Prostate gland (tissue), 2 donors: ENCODE data around the gene ULBP1. TPM values are rescaled to one million over a fixed set of nuclear protein-coding genes. Genes with fewer than 3 reads are reported as not detected.
"Not testable (repeated sequence)": the region's sequence is repeated elsewhere in the genome, so short reads cannot be mapped to it uniquely, and the experiment has no call there.

Experiments used
- DNase-seq: peaks from one replicate; pipeline ENCODE4 v3.0.0-alpha.2; 2019; ENCODE audit warnings: low spot score
- H3K27ac ChIP-seq, 2 donors: fragments of 200-600 bp; sonication (generic); 2 replicates each; pipeline ENCODE4 v1.5.1; 2017 to 2019
- H3K27me3 ChIP-seq: fragments of 200-600 bp; sonication (generic); replicated peaks from 2 replicates; pipeline ENCODE4 v1.5.1; 2019; ENCODE audit not compliant: insufficient read depth
- H3K36me3 ChIP-seq, 2 donors: fragments of 200-600 bp; sonication (generic); 1 replicate in 1 of 2; 2 replicates in 1 of 2; pipeline versions ENCODE4 v1.5.1 to v1.8.1; 2017 to 2019
- H3K4me1 ChIP-seq: fragments of 200-600 bp; sonication (generic); replicated peaks from 2 replicates; pipeline ENCODE4 v1.5.1; 2019
- H3K4me3 ChIP-seq, 2 donors: fragments of 200-600 bp; sonication (generic); 2 replicates each; pipeline ENCODE4 v1.5.1; 2017 to 2019
- H3K9me3 ChIP-seq: fragments of 200-600 bp; sonication (generic); 2 replicates; pipeline ENCODE4 v1.5.1; 2017
- CTCF ChIP-seq, 4 experiments: fragments of 200-600 bp in 2 of 4; fragments of 450-650 bp in 2 of 4; sonication (generic) in 2 of 4; IDR thresholded peaks; 1 replicate in 3 of 4; 2 replicates in 1 of 4; pipeline ENCODE4 v1.5.1; 2016 to 2019; ENCODE audit warnings: antibody characterized with exemption in 4 of 4, mild to moderate bottlenecking in 2 of 4, moderate library complexity in 2 of 4
- POLR2A ChIP-seq: fragments of 450-650 bp; IDR thresholded peaks from one replicate; pipeline ENCODE4 v1.6.1; 2016; ENCODE audit warnings: antibody characterized with exemption, mild to moderate bottlenecking
- POLR2AphosphoS5 ChIP-seq: sonication (generic); formaldehyde crosslinking; IDR thresholded peaks from one replicate; pipeline ENCODE4 v1.6.1; 2017; ENCODE audit warnings: antibody characterized with exemption
- WGBS: methylation state at CpG from one replicate; pipeline ENCODE4 v1.1.5; 2018; 5-methylcytosine and 5-hydroxymethylcytosine counted together
- intact Hi-C: fragments of 100-400 bp; cut with DNase I; formaldehyde crosslinking; loops from one replicate; pipeline ENCODE4 v1.14.2; 2022
- total RNA-seq, 2 donors: library from RNA; depleted of rRNA; stranded (reverse); fragments of >200 nt; gene quantifications; one replicate each; pipeline ENCODE4 v1.1.0, GENCODE V29; 2016

The ULBP1 gene
- total RNA-seq, 2 donors from 2014 or later: 2.8 TPM; not detected in 1

- DNase-seq: no peak
- WGBS: 29% methylated on average over 13 of the region's 13 CpGs
- intact Hi-C loops: no loop called here
- H3K36me3 ChIP-seq: no peaks in the 10 kb centered on the region
- peaks cover 27% of the 10 kb centered on the region for H3K27me3 ChIP-seq
- H3K4me3 ChIP-seq: peak overlapping the region in 1 of 2 donors; percentile 32
- TF ChIP-seq CTCF (IDR thresholded peaks at IDR 0.05): no peak
- TF ChIP-seq POLR2AphosphoS5: no peak
- TF ChIP-seq POLR2A: no peak
- peaks cover 5% of the 10 kb centered on the region for H3K4me1 ChIP-seq
- H3K27ac ChIP-seq: no peak overlapping the region
- no peaks in the 10 kb centered on the region for H3K9me3 ChIP-seq
These were observed 21.3 kb upstream of the ULBP1 start for GRCh38 chr6:149942461-149942829.

- 78% methylated on average over 5 of the region's 5 CpGs for WGBS
- intact Hi-C loops, H3K9me3 ChIP-seq, DNase-seq, H3K4me1 ChIP-seq, H3K36me3 ChIP-seq, H3K27ac ChIP-seq, H3K4me3 ChIP-seq: not testable (repeated sequence)
- H3K27me3 ChIP-seq: peaks cover 24% of the 10 kb centered on the region
These were observed 20.4 kb upstream of the ULBP1 start for GRCh38 chr6:149943321-149943720.

GRCh38 chr6:149945276-149945675, 18.5 kb upstream of the ULBP1 start:
- H3K9me3 ChIP-seq, H3K27me3 ChIP-seq, intact Hi-C loops, H3K4me3 ChIP-seq, H3K4me1 ChIP-seq, DNase-seq, H3K36me3 ChIP-seq, H3K27ac ChIP-seq: not testable (repeated sequence)
- 70% methylated on average over 3 of the region's 6 CpGs for WGBS

- H3K9me3 ChIP-seq, intact Hi-C loops, H3K27me3 ChIP-seq, H3K4me3 ChIP-seq, DNase-seq, H3K4me1 ChIP-seq, H3K27ac ChIP-seq, H3K36me3 ChIP-seq: not testable (repeated sequence)
- WGBS: 66% methylated on average over 7 of the region's 7 CpGs
These were observed 17.1 kb upstream of the ULBP1 start for GRCh38 chr6:149946631-149947030.

- H3K36me3 ChIP-seq, H3K27ac ChIP-seq, H3K27me3 ChIP-seq, H3K9me3 ChIP-seq, H3K4me3 ChIP-seq, H3K4me1 ChIP-seq, intact Hi-C loops, DNase-seq: not testable (repeated sequence)
- no CpG with 5 or more reads among the region's 1 CpG for WGBS
These were observed 16.2 kb upstream of the ULBP1 start for GRCh38 chr6:149947533-149947932.

- DNase-seq: no peak
These were observed 15.7 kb upstream of the ULBP1 start for GRCh38 chr6:149948011-149948410.

GRCh38 chr6:149948616-149949015, 15.1 kb upstream of the ULBP1 start:
- Histone ChIP-seq H3K9me3 (no peaks in the 10 kb centered on the region), H3K4me3 (no peak overlapping the region), H3K36me3 (no peaks in the 10 kb centered on the region), H3K27me3 (peaks cover 2% of the 10 kb centered on the region), H3K27ac (no peak overlapping the region), H3K4me1 (no peaks in the 10 kb centered on the region)
- TF ChIP-seq CTCF (IDR thresholded peaks at IDR 0.05): no peak
- intact Hi-C loops: no loop called here
- DNase-seq: no peak
- 86% methylated on average over 5 of the region's 5 CpGs for WGBS

More at GRCh38 chr6:149948011-149948410, 15.7 kb upstream of the ULBP1 start:
- intact Hi-C loops: no loop called here
- H3K36me3 ChIP-seq: no peaks in the 10 kb centered on the region
- TF ChIP-seq POLR2A (no peak), CTCF (IDR thresholded peaks at IDR 0.05) (no peak), POLR2AphosphoS5 (no peak)
- 57% methylated on average over 1 of the region's 1 CpG for WGBS
- no peaks in the 10 kb centered on the region for H3K27me3 ChIP-seq
- H3K4me1 ChIP-seq: no peaks in the 10 kb centered on the region
- no peak overlapping the region for H3K4me3 ChIP-seq
- no peak overlapping the region for H3K27ac ChIP-seq
- no peaks in the 10 kb centered on the region for H3K9me3 ChIP-seq
